PC-3 (cell line): ENCODE data around the gene CFAP299. TPM values are rescaled to one million over a fixed set of nuclear protein-coding genes. Genes with fewer than 3 reads are reported as not detected.

Experiments
- ATAC-seq: fragments of 200-7000 bp; cut with Tn5 transposase; 2 replicates; pipeline ENCODE4 v1.9.1; 2020; ENCODE audit warnings: mild to moderate bottlenecking, moderate library complexity
- BruUV-seq: library from RNA; stranded (reverse); fragments of 400-500 nt; replicated peaks from 2 replicates; lab custom pipeline; 2021; lab: Mats Ljungman, UMichigan
- CTCF ChIA-PET: fragments of 300-600 bp; sonication (Branson Sonifier 250); formaldehyde crosslinking; loops from one replicate; lab custom pipeline; 2022; ENCODE audit warnings: antibody characterized with exemption; lab: Charles Lee
- POLR2A ChIA-PET: fragments of 300-600 bp; sonication (Branson Sonifier 250); formaldehyde crosslinking; loops from one replicate; lab custom pipeline; 2022; ENCODE audit warnings: antibody characterized with exemption; ENCODE audit not compliant: unreplicated experiment; lab: Charles Lee
- DNase-seq: peaks from one replicate; pipeline ENCODE4 v3.0.0-alpha.2; 2015
- H2AFZ ChIP-seq: fragments of 300-600 bp; sonication (generic); 2 replicates; pipeline ENCODE4 v1.6.0; 2016; ENCODE audit warnings: antibody characterized with exemption, low read length
- H3F3A ChIP-seq: fragments of 300-600 bp; sonication (generic); one replicate; pipeline ENCODE4 v1.6.0; 2017; ENCODE audit warnings: antibody characterized with exemption, low read length, control low read depth, mild to moderate bottlenecking; ENCODE audit not compliant: unreplicated experiment
- H3K27ac ChIP-seq: fragments of 300-600 bp; sonication (generic); 2 replicates; pipeline ENCODE4 v1.5.1; 2016; ENCODE audit warnings: mild to moderate bottlenecking, low read length
- H3K27me3 ChIP-seq: fragments of 300-600 bp; sonication (generic); 2 replicates; pipeline ENCODE4 v1.6.1; 2016; ENCODE audit warnings: low read length, mixed read lengths
- H3K36me3 ChIP-seq: fragments of 300-600 bp; sonication (generic); 2 replicates; pipeline ENCODE4 v1.6.1; 2016; ENCODE audit warnings: low read depth, mixed run types, low read length, mixed read lengths
- H3K4me1 ChIP-seq: fragments of 300-600 bp; sonication (generic); 2 replicates; pipeline ENCODE4 v1.5.1; 2016; ENCODE audit warnings: low read length; ENCODE audit not compliant: insufficient read depth
- H3K4me2 ChIP-seq: fragments of 300-600 bp; sonication (generic); 2 replicates; pipeline ENCODE4 v1.6.0; 2016; ENCODE audit warnings: low read length
- H3K4me3 ChIP-seq: fragments of 300-600 bp; sonication (generic); 2 replicates; pipeline ENCODE4 v1.5.1; 2016; ENCODE audit warnings: mild to moderate bottlenecking, low read length, mixed read lengths
- H3K79me2 ChIP-seq: fragments of 300-600 bp; sonication (generic); 2 replicates; pipeline ENCODE4 v1.6.1; 2017; ENCODE audit warnings: low read length, mixed read lengths
- H3K9ac ChIP-seq: fragments of 300-600 bp; sonication (generic); 2 replicates; pipeline ENCODE4 v1.6.0; 2016; ENCODE audit warnings: mild to moderate bottlenecking, low read length
- H3K9me2 ChIP-seq: fragments of 300-600 bp; sonication (generic); replicated peaks from 2 replicates; pipeline ENCODE4 v1.6.1; 2016; ENCODE audit warnings: mixed run types, low read length, mixed read lengths
- H3K9me3 ChIP-seq: fragments of 300-600 bp; sonication (generic); 2 replicates; pipeline ENCODE4 v1.6.1; 2016; ENCODE audit warnings: low read length, mixed read lengths
- H4K20me1 ChIP-seq: fragments of 300-600 bp; sonication (generic); 2 replicates; pipeline ENCODE4 v1.6.1; 2016; ENCODE audit warnings: low read length, mixed read lengths
- EZH2 ChIP-seq: fragments of 300-600 bp; sonication (generic); IDR thresholded peaks from one replicate; pipeline ENCODE4 v1.6.1; 2017; ENCODE audit warnings: antibody characterized with exemption, mild to moderate bottlenecking, low read length; ENCODE audit not compliant: unreplicated experiment
- EZH2phosphoT487 ChIP-seq: fragments of 300-600 bp; sonication (generic); IDR thresholded peaks from 2 replicates; pipeline ENCODE4 v1.6.1; 2018; ENCODE audit warnings: mild to moderate bottlenecking, antibody characterized with exemption, low read length, borderline replicate concordance
- intact Hi-C: fragments of 100-400 bp; cut with micrococcal nuclease; formaldehyde crosslinking; loops from 2 replicates; pipeline ENCODE4 v1.9.0; 2023
- total RNA-seq: library from RNA; depleted of rRNA; stranded (reverse); fragments of >200 nt; gene quantifications from 2 replicates; pipeline ENCODE4 v1.2.3, GENCODE V29; 2014
- TF ChIP-seq, protein P1 (sequence below): fragments of 300-600 bp; sonication (generic); conservative IDR thresholded peaks from 2 replicates; pipeline ENCODE4 v1.5.1; 2017; ENCODE audit warnings: antibody characterized with exemption, low read depth, mild to moderate bottlenecking, low read length

The CFAP299 gene
- total RNA-seq, 1 experiment from 2014 or later: not detected

GRCh38 chr4:80331693-80332092 is 3.8 kb upstream of the CFAP299 start:
- CTCF ChIA-PET: no interaction called here
- Histone ChIP-seq H3F3A (no peaks in the 10 kb centered on the region), H2AFZ (no peak overlapping the region), H3K79me2 (no peaks in the 10 kb centered on the region), H3K36me3 (no peaks in the 10 kb centered on the region), H3K4me3 (no peak overlapping the region), H3K4me2 (no peak overlapping the region), H3K9me3 (no peaks in the 10 kb centered on the region), H3K9me2 (no peaks in the 10 kb centered on the region), H3K27ac (no peak overlapping the region), H3K27me3 (no peaks in the 10 kb centered on the region), H3K9ac (no peak overlapping the region), H3K4me1 (no peaks in the 10 kb centered on the region), H4K20me1 (no peaks in the 10 kb centered on the region)
- TF ChIP-seq EZH2: no peak
- no peak for TF ChIP-seq EZH2phosphoT487
- TF ChIP-seq, protein P1, sequence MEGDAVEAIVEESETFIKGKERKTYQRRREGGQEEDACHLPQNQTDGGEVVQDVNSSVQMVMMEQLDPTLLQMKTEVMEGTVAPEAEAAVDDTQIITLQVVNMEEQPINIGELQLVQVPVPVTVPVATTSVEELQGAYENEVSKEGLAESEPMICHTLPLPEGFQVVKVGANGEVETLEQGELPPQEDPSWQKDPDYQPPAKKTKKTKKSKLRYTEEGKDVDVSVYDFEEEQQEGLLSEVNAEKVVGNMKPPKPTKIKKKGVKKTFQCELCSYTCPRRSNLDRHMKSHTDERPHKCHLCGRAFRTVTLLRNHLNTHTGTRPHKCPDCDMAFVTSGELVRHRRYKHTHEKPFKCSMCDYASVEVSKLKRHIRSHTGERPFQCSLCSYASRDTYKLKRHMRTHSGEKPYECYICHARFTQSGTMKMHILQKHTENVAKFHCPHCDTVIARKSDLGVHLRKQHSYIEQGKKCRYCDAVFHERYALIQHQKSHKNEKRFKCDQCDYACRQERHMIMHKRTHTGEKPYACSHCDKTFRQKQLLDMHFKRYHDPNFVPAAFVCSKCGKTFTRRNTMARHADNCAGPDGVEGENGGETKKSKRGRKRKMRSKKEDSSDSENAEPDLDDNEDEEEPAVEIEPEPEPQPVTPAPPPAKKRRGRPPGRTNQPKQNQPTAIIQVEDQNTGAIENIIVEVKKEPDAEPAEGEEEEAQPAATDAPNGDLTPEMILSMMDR: no peak
- intact Hi-C loops: no loop called here
- no peak for ATAC-seq
- BruUV-seq: no TSS peak
- POLR2A ChIA-PET: no interaction called here
- no peak for DNase-seq

DNA sequence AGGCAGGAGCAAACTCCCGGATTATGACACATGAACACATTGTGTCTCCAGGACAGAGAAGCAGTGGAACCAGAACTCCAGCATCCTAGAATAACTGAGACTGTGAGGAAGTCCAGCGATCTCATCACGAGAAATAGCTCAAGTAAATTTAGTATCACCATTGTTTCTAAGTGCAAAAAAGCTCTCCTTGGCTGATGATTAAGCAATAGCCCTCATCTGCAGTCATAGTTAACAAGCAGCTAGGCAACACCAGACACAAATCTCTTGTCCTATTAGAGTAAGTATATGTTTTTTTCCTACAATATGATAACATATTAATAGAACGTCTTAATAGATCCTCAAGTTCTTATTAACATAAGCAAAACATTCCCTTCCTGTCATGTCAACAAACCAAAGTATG is 2.4 kb upstream of the CFAP299 start:
- H3F3A ChIP-seq: no peaks in the 10 kb centered on the region
- BruUV-seq: no TSS peak
- no peak overlapping the region for H3K4me2 ChIP-seq
- no peaks in the 10 kb centered on the region for H3K36me3 ChIP-seq
- intact Hi-C loops: no loop called here
- H3K4me1 ChIP-seq: no peaks in the 10 kb centered on the region
- DNase-seq (no peak), ATAC-seq (no peak)
- no peaks in the 10 kb centered on the region for H3K9me2 ChIP-seq
- no peaks in the 10 kb centered on the region for H3K79me2 ChIP-seq
- no peaks in the 10 kb centered on the region for H4K20me1 ChIP-seq
- H3K27ac ChIP-seq: no peak overlapping the region
- no peak for TF ChIP-seq EZH2phosphoT487
- no peak for TF ChIP-seq EZH2
- H3K4me3 ChIP-seq: no peak overlapping the region
- H3K27me3 ChIP-seq: no peaks in the 10 kb centered on the region
- no peaks in the 10 kb centered on the region for H3K9me3 ChIP-seq
- no peak overlapping the region for H2AFZ ChIP-seq
- CTCF ChIA-PET: no interaction called here
- POLR2A ChIA-PET: no interaction called here
- H3K9ac ChIP-seq: no peak overlapping the region

- TF ChIP-seq EZH2: no peak
- TF ChIP-seq EZH2phosphoT487: no peak
- TF ChIP-seq, protein P1: no peak
- ChIA-PET POLR2A (no interaction called here), CTCF (no interaction called here)
- BruUV-seq: no TSS peak
- Histone ChIP-seq H3K27me3 (no peaks in the 10 kb centered on the region), H3K9ac (no peak overlapping the region), H3K36me3 (no peaks in the 10 kb centered on the region), H3K9me3 (no peaks in the 10 kb centered on the region), H3F3A (no peaks in the 10 kb centered on the region), H3K79me2 (no peaks in the 10 kb centered on the region), H3K4me3 (no peak overlapping the region), H3K4me2 (no peak overlapping the region), H3K4me1 (no peaks in the 10 kb centered on the region), H4K20me1 (no peaks in the 10 kb centered on the region), H3K9me2 (no peaks in the 10 kb centered on the region), H2AFZ (no peak overlapping the region), H3K27ac (no peak overlapping the region)
- intact Hi-C loops: no loop called here
- ATAC-seq (no peak), DNase-seq (no peak)
Measured at GRCh38 chr4:80334568-80334967, 962 bp upstream of the CFAP299 start.
